Thoracic aorta endothelial cell (primary cell): ENCODE data around the gene TMIE. TPM values are rescaled to one million over a fixed set of nuclear protein-coding genes. Genes with fewer than 3 reads are reported as not detected.

Experiments
- small RNA-seq: library from RNA; depleted of rRNA; stranded (forward); fragments of <200 nt; gene quantifications from one replicate; pipeline ENCODE3, GENCODE V24; 2012
- total RNA-seq: library from RNA; depleted of rRNA; stranded (reverse); fragments of >200 nt; gene quantifications from 2 replicates; pipeline ENCODE4 v1.2.3, GENCODE V29; 2012

The TMIE gene
- 0.13 and 0.36 TPM in 2 replicates for total RNA-seq

GRCh38 chr3:46701181-46701939 is at the start of gene TMIE:
TMIE (plus strand) TSS chr3:46701392; CDS start chr3:46701488, 96 bp downstream.

GRCh38 chr3:46693038-46693891 is 7.9 kb upstream of the TMIE start, which contains the start of gene ALS2CL:
ALS2CL (minus strand) TSS chr3:46693679; CDS start chr3:46689440, 4,239 bp downstream.

GRCh38 chr3:46717447-46718231 is 16.4 kb downstream of the TMIE start, which contains the start of gene PRSS50:
PRSS50 (minus strand) TSS chr3:46717869; CDS start chr3:46717824, 45 bp downstream.

Small RNA genes within 50 kb of the gene (small RNA-seq; reads per million reads assigned to genes)
- gene PRSS45: not detected

Other genes with a start within 250 kb of the TMIE start
- 0.14 TPM in 1 of 2 replicates, not detected in the other for gene LTF, start 236.5 kb upstream of the TMIE start, total RNA-seq
- gene RTP3, start 203.4 kb upstream of the TMIE start, total RNA-seq: not detected in 2 replicates
- 0.13 and 0.14 TPM in 2 replicates for gene LRRC2, start 135.1 kb upstream of the TMIE start, total RNA-seq
- gene FAM240A, start 88.9 kb upstream of the TMIE start, total RNA-seq: not detected in 2 replicates
- gene ALS2CL, start 7.7 kb upstream of the TMIE start, total RNA-seq: 5.3 and 8.5 TPM in 2 replicates
- not detected in 2 replicates for gene PRSS50, start 16.5 kb downstream of the TMIE start, total RNA-seq
- gene MYL3, start 162.1 kb downstream of the TMIE start, total RNA-seq: not detected in 2 replicates
- 0.36 TPM in 1 of 2 replicates, not detected in the other for gene PTH1R, start 176.3 kb downstream of the TMIE start, total RNA-seq